ENCODE data around the gene UNC5C.
"Not testable (repeated sequence)": the region's sequence is repeated elsewhere in the genome, so short reads cannot be mapped to it uniquely, and the experiment has no call there.

Gene UNC5C

DNA sequence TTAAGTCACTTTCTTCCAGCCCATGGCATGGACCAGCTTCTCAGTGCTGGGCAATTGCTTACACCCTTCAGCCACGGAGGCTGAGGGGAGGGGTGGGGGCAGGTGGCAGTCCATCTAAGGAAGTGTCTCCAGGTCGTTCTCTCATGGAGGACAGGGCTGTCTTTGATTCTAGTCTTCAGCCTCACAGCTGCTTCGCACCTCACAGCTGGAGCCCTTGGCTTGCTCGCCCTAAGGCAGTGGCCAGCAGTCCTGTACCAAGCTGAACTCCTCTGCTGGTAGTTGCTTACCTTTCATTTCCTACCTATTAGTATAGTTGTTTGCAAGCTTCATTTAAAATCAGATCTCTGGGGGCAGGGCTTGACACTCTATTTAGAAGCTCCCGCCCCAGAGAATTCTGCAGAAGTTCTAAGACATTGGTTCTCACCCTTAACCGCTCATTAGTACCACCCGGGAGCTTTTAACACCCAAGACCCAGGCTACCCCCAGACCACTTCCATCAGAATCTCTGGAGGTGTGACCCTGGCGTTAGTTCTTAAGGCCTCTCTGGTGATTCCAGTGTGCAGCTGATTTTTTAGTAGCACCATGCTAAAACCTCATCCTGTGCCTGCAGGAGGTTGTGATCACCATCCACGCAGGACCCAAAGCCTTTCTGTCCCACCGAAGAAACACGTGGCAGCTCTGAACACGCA, 386.8 kb downstream of the UNC5C start:
- Mint-ChIP-seq H3K4me3 (no peak overlapping the region), H3K27me3 (no peaks in the 10 kb centered on the region), H3K27ac (no peak overlapping the region), H3K4me1 (ENCODE audit: low read depth) (peaks cover 6% of the 10 kb centered on the region), H3K9me3 (ENCODE audit: low read depth) (no peaks in the 10 kb centered on the region), H3K36me3 (no peaks in the 10 kb centered on the region)

GRCh38 chr4:95159384-95159783, 389.4 kb downstream of the UNC5C start:
- H3K4me3 Mint-ChIP-seq: no peak overlapping the region
- no peaks in the 10 kb centered on the region for H3K9me3 Mint-ChIP-seq (ENCODE audit: low read depth)
- H3K36me3 Mint-ChIP-seq: no peaks in the 10 kb centered on the region
- no peak overlapping the region for H3K27ac Mint-ChIP-seq
- H3K27me3 Mint-ChIP-seq: no peaks in the 10 kb centered on the region
- peaks cover 17% of the 10 kb centered on the region for H3K4me1 Mint-ChIP-seq (ENCODE audit: low read depth)

- no peaks in the 10 kb centered on the region for H3K27me3 Mint-ChIP-seq
- H3K36me3 Mint-ChIP-seq: no peaks in the 10 kb centered on the region
- peaks cover 19% of the 10 kb centered on the region for H3K4me1 Mint-ChIP-seq (ENCODE audit: low read depth)
- no peak overlapping the region for H3K4me3 Mint-ChIP-seq
- no peaks in the 10 kb centered on the region for H3K9me3 Mint-ChIP-seq (ENCODE audit: low read depth)
- no peak overlapping the region for H3K27ac Mint-ChIP-seq
Measured at GRCh38 chr4:95158626-95159025, 390.1 kb downstream of the UNC5C start.

GRCh38 chr4:95158045-95158444, 390.7 kb downstream of the UNC5C start:
- no peak overlapping the region for H3K27ac Mint-ChIP-seq
- H3K4me3 Mint-ChIP-seq: no peak overlapping the region
- no peaks in the 10 kb centered on the region for H3K27me3 Mint-ChIP-seq
- no peaks in the 10 kb centered on the region for H3K36me3 Mint-ChIP-seq
- no peaks in the 10 kb centered on the region for H3K9me3 Mint-ChIP-seq (ENCODE audit: low read depth)
- peaks cover 19% of the 10 kb centered on the region for H3K4me1 Mint-ChIP-seq (ENCODE audit: low read depth)

- Mint-ChIP-seq H3K4me3 (no peak overlapping the region), H3K27ac (no peak overlapping the region), H3K4me1 (ENCODE audit: low read depth) (peaks cover 19% of the 10 kb centered on the region), H3K36me3 (no peaks in the 10 kb centered on the region), H3K9me3 (ENCODE audit: low read depth) (no peaks in the 10 kb centered on the region), H3K27me3 (no peaks in the 10 kb centered on the region)
Measured at GRCh38 chr4:95157596-95157995, 391.2 kb downstream of the UNC5C start.

DNA sequence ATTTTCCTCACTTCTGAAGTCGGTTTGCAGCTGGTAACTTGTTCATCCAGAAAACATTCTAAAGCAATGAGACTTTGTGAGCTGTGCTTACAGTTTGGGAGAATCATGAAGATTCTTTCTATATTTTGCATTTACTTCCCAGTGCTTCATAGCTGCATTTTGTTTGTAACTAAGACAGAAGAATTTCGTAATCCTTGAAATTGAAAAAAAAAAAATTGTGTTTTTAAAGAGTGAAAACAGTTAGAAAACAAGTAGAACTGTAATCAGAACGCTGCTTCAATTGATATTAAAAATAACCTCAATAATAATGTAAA, 392.4 kb downstream of the UNC5C start:
- Mint-ChIP-seq H3K9me3 (ENCODE audit: low read depth) (no peaks in the 10 kb centered on the region), H3K36me3 (no peaks in the 10 kb centered on the region), H3K27me3 (no peaks in the 10 kb centered on the region), H3K4me1 (ENCODE audit: low read depth) (peaks cover 19% of the 10 kb centered on the region), H3K27ac (no peak overlapping the region), H3K4me3 (no peak overlapping the region)

GRCh38 chr4:95155759-95156451, 392.9 kb downstream of the UNC5C start:
- no peaks in the 10 kb centered on the region for H3K27me3 Mint-ChIP-seq
- no peaks in the 10 kb centered on the region for H3K36me3 Mint-ChIP-seq
- H3K9me3 Mint-ChIP-seq (ENCODE audit: low read depth): no peaks in the 10 kb centered on the region
- H3K27ac Mint-ChIP-seq: no peak overlapping the region
- H3K4me1 Mint-ChIP-seq (ENCODE audit: low read depth): peaks cover 19% of the 10 kb centered on the region
- peak overlapping the region; percentile 44 for H3K4me3 Mint-ChIP-seq

DNA sequence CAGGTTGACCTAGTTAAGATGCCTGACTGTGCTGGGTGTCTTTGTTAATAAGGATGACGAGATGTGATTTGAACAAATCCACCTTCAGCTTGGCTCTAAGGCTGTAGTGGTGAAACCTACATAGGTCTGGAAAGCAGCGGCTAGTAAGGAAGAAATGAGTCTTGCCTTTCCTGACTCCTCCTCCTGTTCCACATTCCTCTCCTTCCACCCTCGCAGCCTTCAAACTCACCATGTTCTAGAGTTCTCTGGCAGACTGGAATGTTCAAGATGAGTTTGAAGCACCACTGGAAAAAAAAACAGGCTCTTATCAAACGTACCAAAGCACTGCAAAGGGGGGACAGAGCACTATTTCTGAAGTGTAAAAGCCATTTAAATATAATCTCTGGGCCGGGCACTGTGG, 395.6 kb downstream of the UNC5C start:
- H3K9me3 Mint-ChIP-seq (ENCODE audit: low read depth): no peaks in the 10 kb centered on the region
- no peaks in the 10 kb centered on the region for H3K27me3 Mint-ChIP-seq
- peaks cover 20% of the 10 kb centered on the region for H3K4me1 Mint-ChIP-seq (ENCODE audit: low read depth)
- no peak overlapping the region for H3K27ac Mint-ChIP-seq
- H3K4me3 Mint-ChIP-seq: no peak overlapping the region
- no peaks in the 10 kb centered on the region for H3K36me3 Mint-ChIP-seq

GRCh38 chr4:95151255-95151654, 397.5 kb downstream of the UNC5C start:
- H3K27ac Mint-ChIP-seq: no peak overlapping the region
- no peak overlapping the region for H3K4me3 Mint-ChIP-seq
- peaks cover 18% of the 10 kb centered on the region for H3K4me1 Mint-ChIP-seq (ENCODE audit: low read depth)
- no peaks in the 10 kb centered on the region for H3K9me3 Mint-ChIP-seq (ENCODE audit: low read depth)
- H3K27me3 Mint-ChIP-seq: no peaks in the 10 kb centered on the region
- no peaks in the 10 kb centered on the region for H3K36me3 Mint-ChIP-seq

- Mint-ChIP-seq H3K9me3 (ENCODE audit: low read depth) (no peaks in the 10 kb centered on the region), H3K4me1 (ENCODE audit: low read depth) (no peaks in the 10 kb centered on the region), H3K27me3 (peaks cover 6% of the 10 kb centered on the region), H3K27ac (no peak overlapping the region), H3K36me3 (peaks cover 2% of the 10 kb centered on the region), H3K4me3 (no peak overlapping the region)
Measured at GRCh38 chr4:95142932-95143331, 405.8 kb downstream of the UNC5C start.

GRCh38 chr4:95141361-95141760, 407.4 kb downstream of the UNC5C start:
- Mint-ChIP-seq H3K27me3 (peaks cover 6% of the 10 kb centered on the region), H3K36me3 (peaks cover 2% of the 10 kb centered on the region), H3K4me1 (ENCODE audit: low read depth) (no peaks in the 10 kb centered on the region), H3K27ac (no peak overlapping the region), H3K4me3 (no peak overlapping the region), H3K9me3 (ENCODE audit: low read depth) (no peaks in the 10 kb centered on the region)

- not testable (repeated sequence) for H3K27ac Mint-ChIP-seq; H3K4me1 Mint-ChIP-seq (ENCODE audit: low read depth); H3K9me3 Mint-ChIP-seq (ENCODE audit: low read depth); H3K36me3 Mint-ChIP-seq; H3K27me3 Mint-ChIP-seq; H3K4me3 Mint-ChIP-seq
Measured at GRCh38 chr4:95139424-95139823, 409.3 kb downstream of the UNC5C start.

DNA sequence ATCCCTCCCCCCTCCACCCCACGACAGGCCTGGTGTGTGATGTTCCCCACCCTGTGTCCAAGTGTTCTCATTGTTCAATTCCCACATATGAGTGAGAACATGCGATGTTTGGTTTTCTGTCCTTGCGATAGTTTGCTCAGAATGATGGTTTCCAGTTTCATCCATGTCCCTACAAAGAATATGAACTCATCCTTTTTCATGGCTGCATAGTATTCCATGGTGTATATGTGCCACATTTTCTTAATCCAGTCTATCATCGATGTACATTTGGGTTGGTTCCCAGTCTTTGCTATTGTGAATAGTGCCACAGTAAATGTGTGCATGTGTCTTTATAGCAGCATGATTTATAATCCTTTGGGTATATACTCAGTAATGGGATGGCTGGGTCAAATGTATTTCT, 414.8 kb downstream of the UNC5C start:
- not testable (repeated sequence) for H3K4me1 Mint-ChIP-seq (ENCODE audit: low read depth); H3K9me3 Mint-ChIP-seq (ENCODE audit: low read depth); H3K27ac Mint-ChIP-seq; H3K4me3 Mint-ChIP-seq; H3K27me3 Mint-ChIP-seq; H3K36me3 Mint-ChIP-seq

- H3K4me1 Mint-ChIP-seq (ENCODE audit: low read depth): peaks cover 8% of the 10 kb centered on the region
- no peak overlapping the region for H3K27ac Mint-ChIP-seq
- H3K27me3 Mint-ChIP-seq: peaks cover 8% of the 10 kb centered on the region
- no peaks in the 10 kb centered on the region for H3K9me3 Mint-ChIP-seq (ENCODE audit: low read depth)
- H3K4me3 Mint-ChIP-seq: no peak overlapping the region
- H3K36me3 Mint-ChIP-seq: no peaks in the 10 kb centered on the region
Measured at GRCh38 chr4:95129821-95130311, 418.9 kb downstream of the UNC5C start.

- peaks cover 8% of the 10 kb centered on the region for H3K4me1 Mint-ChIP-seq (ENCODE audit: low read depth)
- peaks cover 9% of the 10 kb centered on the region for H3K27me3 Mint-ChIP-seq
- no peaks in the 10 kb centered on the region for H3K36me3 Mint-ChIP-seq
- H3K9me3 Mint-ChIP-seq (ENCODE audit: low read depth): no peaks in the 10 kb centered on the region
- H3K4me3 Mint-ChIP-seq: no peak overlapping the region
- H3K27ac Mint-ChIP-seq: no peak overlapping the region
Measured at GRCh38 chr4:95129031-95129430, 419.7 kb downstream of the UNC5C start.

Data from activated naive CD8-positive, alpha-beta T cell (primary cell).